Loucy (cell line): ENCODE data around the gene ASPSCR1.

ENCODE experiments used
- H2AFZ ChIP-seq: fragments of 200-600 bp; sonication (generic); 2 replicates; pipeline ENCODE4 v1.6.0; 2016; ENCODE audit warnings: antibody characterized with exemption, mild to moderate bottlenecking, low read length, moderate library complexity
- H3F3A ChIP-seq: fragments of 200-600 bp; 2 replicates; pipeline ENCODE4 v1.6.0; 2016; ENCODE audit warnings: antibody characterized with exemption, low read depth, mild to moderate bottlenecking
- H3K27me3 ChIP-seq: fragments of 200-600 bp; sonication (generic); 2 replicates; pipeline ENCODE4 v1.6.1; 2014; ENCODE audit warnings: low read length, mild to moderate bottlenecking; ENCODE audit not compliant: insufficient read depth, poor library complexity, severe bottlenecking
- H3K36me3 ChIP-seq: fragments of 200-600 bp; sonication (generic); 2 replicates; pipeline ENCODE4 v1.6.1; 2016; ENCODE audit warnings: low read length; ENCODE audit not compliant: insufficient read depth
- H3K4me1 ChIP-seq: fragments of 200-600 bp; sonication (generic); 2 replicates; pipeline ENCODE4 v1.5.1; 2014; ENCODE audit warnings: low read length, mild to moderate bottlenecking; ENCODE audit not compliant: insufficient read depth, poor library complexity, severe bottlenecking
- H3K4me2 ChIP-seq: fragments of 200-600 bp; sonication (generic); 2 replicates; pipeline ENCODE4 v1.6.0; 2014; ENCODE audit warnings: antibody characterized with exemption, low read length, low read depth, mild to moderate bottlenecking; ENCODE audit not compliant: poor library complexity, severe bottlenecking
- H3K4me3 ChIP-seq: fragments of 200-600 bp; sonication (generic); 2 replicates; pipeline ENCODE4 v1.5.1; 2014; ENCODE audit warnings: low read length, mild to moderate bottlenecking, mixed read lengths; ENCODE audit not compliant: poor library complexity, severe bottlenecking
- H3K79me2 ChIP-seq: fragments of 200-600 bp; sonication (generic); 2 replicates; pipeline ENCODE4 v1.6.1; 2014; ENCODE audit warnings: low read length; ENCODE audit not compliant: insufficient read depth
- H3K9ac ChIP-seq: fragments of 200-600 bp; sonication (generic); 2 replicates; pipeline ENCODE4 v1.6.0; 2014; ENCODE audit warnings: mild to moderate bottlenecking, low read depth, low read length, moderate library complexity; ENCODE audit not compliant: poor library complexity, severe bottlenecking
- H3K9me2 ChIP-seq: fragments of 200-600 bp; sonication (generic); replicated peaks from 2 replicates; pipeline ENCODE4 v1.6.1; 2016; ENCODE audit warnings: low read depth, low read length, mixed read lengths
- H3K9me3 ChIP-seq: fragments of 200-600 bp; sonication (generic); 2 replicates; pipeline ENCODE4 v1.6.1; 2014; ENCODE audit warnings: mild to moderate bottlenecking, antibody characterized with exemption, low read length, low read depth; ENCODE audit not compliant: insufficient read depth
- H4K20me1 ChIP-seq: fragments of 200-600 bp; sonication (generic); 2 replicates; pipeline ENCODE4 v1.6.0; 2014; ENCODE audit warnings: antibody characterized with exemption, low read length, mild to moderate bottlenecking; ENCODE audit not compliant: insufficient read depth, poor library complexity, severe bottlenecking
- EZH2phosphoT487 ChIP-seq: fragments of 200-600 bp; IDR thresholded peaks from 2 replicates; pipeline ENCODE4 v1.6.1; 2018; ENCODE audit warnings: antibody characterized with exemption, mild to moderate bottlenecking, moderate library complexity, borderline replicate concordance
- TF ChIP-seq, protein P1 (sequence below): fragments of 200-600 bp; sonication (generic); conservative IDR thresholded peaks from 2 replicates; pipeline ENCODE4 v1.5.1; 2014; ENCODE audit warnings: mild to moderate bottlenecking, antibody characterized with exemption, low read length

The ASPSCR1 gene

DNA sequence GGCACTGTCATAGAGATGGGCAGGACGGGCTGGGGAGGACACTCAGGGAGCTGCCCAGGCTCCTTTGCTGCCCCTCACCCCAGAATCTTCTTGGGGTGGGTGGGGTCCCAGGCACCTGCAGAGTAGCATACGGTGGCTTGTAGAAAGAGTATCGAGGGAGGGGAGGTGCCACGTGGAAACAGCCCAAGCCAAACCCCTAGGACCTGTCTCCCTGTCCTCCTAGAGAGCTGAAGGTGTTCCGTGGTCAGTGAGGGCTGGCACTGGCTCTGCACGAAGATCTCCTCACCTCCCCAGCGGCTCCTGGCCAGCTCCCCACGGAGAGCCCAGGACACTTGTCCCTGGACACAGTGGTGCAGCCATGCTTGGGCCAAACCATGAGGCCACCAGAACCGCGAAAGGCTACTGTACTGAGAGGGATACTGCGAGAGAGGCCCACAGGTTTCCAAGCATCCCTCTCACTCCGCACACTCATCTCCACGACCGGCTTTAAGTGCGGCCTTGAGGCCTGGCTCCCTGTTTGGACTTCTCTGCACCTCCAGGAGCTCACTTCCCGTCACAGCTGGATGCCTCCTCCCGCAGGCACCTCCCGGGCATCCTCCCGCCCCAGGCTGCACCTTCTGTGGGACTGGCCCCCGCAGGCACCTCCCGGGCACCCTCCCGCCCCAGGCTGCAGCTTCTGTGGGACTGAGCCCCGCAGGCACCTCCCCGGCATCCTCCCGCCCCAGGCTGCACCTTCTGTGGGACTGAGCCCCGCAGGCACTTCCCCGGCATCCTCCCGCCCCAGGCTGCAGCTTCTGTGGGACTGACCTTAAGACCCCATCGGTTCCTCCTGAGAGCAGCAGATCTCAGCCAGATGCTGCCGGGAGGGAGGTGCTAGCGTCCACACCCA is 47.9 kb upstream of the ASPSCR1 start:
- Histone ChIP-seq H3F3A (no peaks in the 10 kb centered on the region), H4K20me1 (peaks cover 12% of the 10 kb centered on the region), H2AFZ (no peak overlapping the region), H3K4me1 (peaks cover 18% of the 10 kb centered on the region), H3K79me2 (peaks cover 25% of the 10 kb centered on the region), H3K9me3 (no peaks in the 10 kb centered on the region), H3K27me3 (no peaks in the 10 kb centered on the region), H3K9me2 (no peaks in the 10 kb centered on the region), H3K4me2 (no peak overlapping the region), H3K9ac (no peak overlapping the region), H3K4me3 (no peak overlapping the region), H3K36me3 (no peaks in the 10 kb centered on the region)
- no peak for TF ChIP-seq EZH2phosphoT487
- TF ChIP-seq, protein P1, sequence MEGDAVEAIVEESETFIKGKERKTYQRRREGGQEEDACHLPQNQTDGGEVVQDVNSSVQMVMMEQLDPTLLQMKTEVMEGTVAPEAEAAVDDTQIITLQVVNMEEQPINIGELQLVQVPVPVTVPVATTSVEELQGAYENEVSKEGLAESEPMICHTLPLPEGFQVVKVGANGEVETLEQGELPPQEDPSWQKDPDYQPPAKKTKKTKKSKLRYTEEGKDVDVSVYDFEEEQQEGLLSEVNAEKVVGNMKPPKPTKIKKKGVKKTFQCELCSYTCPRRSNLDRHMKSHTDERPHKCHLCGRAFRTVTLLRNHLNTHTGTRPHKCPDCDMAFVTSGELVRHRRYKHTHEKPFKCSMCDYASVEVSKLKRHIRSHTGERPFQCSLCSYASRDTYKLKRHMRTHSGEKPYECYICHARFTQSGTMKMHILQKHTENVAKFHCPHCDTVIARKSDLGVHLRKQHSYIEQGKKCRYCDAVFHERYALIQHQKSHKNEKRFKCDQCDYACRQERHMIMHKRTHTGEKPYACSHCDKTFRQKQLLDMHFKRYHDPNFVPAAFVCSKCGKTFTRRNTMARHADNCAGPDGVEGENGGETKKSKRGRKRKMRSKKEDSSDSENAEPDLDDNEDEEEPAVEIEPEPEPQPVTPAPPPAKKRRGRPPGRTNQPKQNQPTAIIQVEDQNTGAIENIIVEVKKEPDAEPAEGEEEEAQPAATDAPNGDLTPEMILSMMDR = no peak

DNA sequence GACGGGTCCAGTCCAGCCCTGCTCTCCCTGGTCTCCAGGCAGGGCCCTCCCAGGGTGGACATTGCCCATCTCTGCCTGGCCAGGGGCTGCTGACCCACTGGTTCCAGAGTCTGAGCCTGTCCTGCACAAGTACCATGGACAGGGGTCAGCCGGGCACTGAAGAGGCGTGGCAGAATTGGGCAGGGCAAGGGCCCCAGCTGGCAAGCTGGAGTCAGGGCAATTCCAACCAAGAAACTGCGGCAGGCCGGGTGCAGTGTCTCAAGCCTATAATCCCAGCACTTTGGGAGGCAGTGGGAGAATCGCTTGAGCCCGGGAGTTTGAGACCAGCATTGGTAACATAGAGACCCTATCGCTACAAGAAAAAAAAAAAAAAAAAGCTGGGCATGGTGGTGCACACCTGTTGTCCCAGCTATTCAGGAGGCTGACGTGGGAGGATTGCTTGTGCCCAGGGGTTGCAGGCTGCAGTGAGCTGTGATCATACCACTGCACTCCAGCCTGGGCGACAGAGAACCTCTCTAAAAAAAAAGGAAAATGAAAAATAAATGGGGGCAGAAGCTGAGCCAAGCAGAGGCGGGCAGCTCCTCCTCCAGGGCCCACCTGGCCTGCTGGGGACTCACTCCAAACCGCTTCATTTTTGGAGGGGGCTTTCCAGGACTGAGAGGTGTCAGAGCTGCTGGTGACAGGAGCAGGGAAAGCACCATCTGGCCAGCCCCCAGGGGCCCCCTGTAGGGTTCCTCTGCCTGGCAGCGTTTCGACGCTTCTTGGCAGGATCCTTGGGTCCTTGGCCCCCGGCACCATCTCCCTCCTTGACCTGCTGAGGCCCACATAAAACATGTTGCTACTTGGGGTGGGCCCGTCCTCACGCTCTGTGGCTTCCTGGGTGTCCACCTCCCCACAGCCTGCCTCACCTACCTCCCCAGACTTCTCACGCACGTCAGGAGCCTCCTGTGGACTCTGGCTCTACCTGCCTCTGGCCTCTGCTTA is 47.0 kb upstream of the ASPSCR1 start:
- no peaks in the 10 kb centered on the region for H3F3A ChIP-seq
- peaks cover 16% of the 10 kb centered on the region for H3K79me2 ChIP-seq
- peaks cover 4% of the 10 kb centered on the region for H4K20me1 ChIP-seq
- no peak overlapping the region for H3K4me2 ChIP-seq
- H3K36me3 ChIP-seq = no peaks in the 10 kb centered on the region
- H3K9ac ChIP-seq = no peak overlapping the region
- H3K4me3 ChIP-seq = no peak overlapping the region
- H3K9me2 ChIP-seq = no peaks in the 10 kb centered on the region
- no peaks in the 10 kb centered on the region for H3K27me3 ChIP-seq
- peaks cover 12% of the 10 kb centered on the region for H3K4me1 ChIP-seq
- TF ChIP-seq, protein P1 = no peak
- no peak for TF ChIP-seq EZH2phosphoT487
- no peak overlapping the region for H2AFZ ChIP-seq
- no peaks in the 10 kb centered on the region for H3K9me3 ChIP-seq

DNA sequence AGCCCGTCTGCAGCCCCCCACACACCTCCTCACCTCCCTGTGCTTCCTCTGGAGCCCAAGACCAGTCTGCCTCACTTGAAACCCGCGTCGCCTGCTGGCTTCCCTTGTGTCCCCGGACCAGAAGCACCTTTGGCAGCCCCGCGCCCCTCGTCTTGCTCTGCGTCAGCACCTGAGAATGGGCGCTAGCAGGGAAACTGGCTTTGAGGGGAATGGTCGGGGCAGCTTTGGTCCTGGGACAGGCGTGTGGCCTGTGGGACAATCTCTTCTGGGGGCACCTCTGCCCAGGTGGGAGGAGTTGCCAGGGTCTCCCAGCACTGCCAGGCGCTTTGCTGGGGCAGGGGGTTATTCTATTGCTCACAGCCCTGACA is 46.3 kb upstream of the ASPSCR1 start:
- Histone ChIP-seq H2AFZ (no peak overlapping the region), H3K27me3 (no peaks in the 10 kb centered on the region), H3K9me3 (no peaks in the 10 kb centered on the region), H3K9ac (no peak overlapping the region), H3K4me2 (no peak overlapping the region), H3K79me2 (peaks cover 10% of the 10 kb centered on the region), H3K4me1 (peaks cover 6% of the 10 kb centered on the region), H3K9me2 (no peaks in the 10 kb centered on the region), H4K20me1 (no peaks in the 10 kb centered on the region), H3K4me3 (no peak overlapping the region), H3F3A (no peaks in the 10 kb centered on the region), H3K36me3 (no peaks in the 10 kb centered on the region)
- TF ChIP-seq, protein P1 = no peak
- no peak for TF ChIP-seq EZH2phosphoT487
